Immature natural killer cell (primary cell): ENCODE results near the gene FAM107A. TPM values are rescaled to one million over a fixed set of nuclear protein-coding genes. Genes with fewer than 3 reads are reported as not detected.
A peak's percentile ranks its signal among the peaks of the same experiment; 100 is the strongest.

Experiments used
- DNase-seq, 3 donors: peaks; one replicate each; pipeline ENCODE4 v3.0.0; 2022; ENCODE audit warnings: mixed read lengths in 1 of 3
- H3K27ac Mint-ChIP-seq, 6 donors: one replicate each; pipeline ENCODE4 v1.8.0; 2020; ENCODE audit warnings: mixed read lengths in 6 of 6, mild to moderate bottlenecking in 5 of 6, inconsistent platforms in 4 of 6, moderate library complexity in 3 of 6
- H3K27me3 Mint-ChIP-seq, 3 donors: one replicate each; pipeline ENCODE4 v1.8.0; 2020 to 2021; ENCODE audit warnings: low read depth in 3 of 3, mild to moderate bottlenecking in 3 of 3, mixed read lengths in 3 of 3, moderate library complexity in 3 of 3, inconsistent platforms in 1 of 3
- H3K36me3 Mint-ChIP-seq, 3 donors: one replicate each; pipeline ENCODE4 v1.8.0; 2020; ENCODE audit warnings: mixed read lengths in 3 of 3, inconsistent platforms in 2 of 3, mild to moderate bottlenecking in 2 of 3
- H3K4me1 Mint-ChIP-seq, 2 donors: one replicate each; pipeline ENCODE4 v1.8.0; 2020; ENCODE audit warnings: inconsistent platforms in 2 of 2, mild to moderate bottlenecking in 2 of 2, mixed read lengths in 2 of 2, moderate library complexity in 1 of 2
- H3K4me3 Mint-ChIP-seq, 5 donors: one replicate each; pipeline ENCODE4 v1.8.0; 2020; ENCODE audit warnings: mild to moderate bottlenecking in 5 of 5, mixed read lengths in 5 of 5, inconsistent platforms in 3 of 5, moderate library complexity in 3 of 5
- H3K9me3 Mint-ChIP-seq, 6 donors: one replicate each; pipeline ENCODE4 v1.8.0; 2020; ENCODE audit warnings: mild to moderate bottlenecking in 6 of 6, mixed read lengths in 6 of 6, inconsistent platforms in 4 of 6, moderate library complexity in 3 of 6
- polyA plus RNA-seq, 3 donors: library from polyadenylated mRNA; unstranded; fragments of 300-500 nt; fragmentation: Illumina TruSeq; gene quantifications; one replicate each; pipeline ENCODE4 v1.2.3, GENCODE V29; 2021

FAM107A gene
- polyA plus RNA-seq, 3 donors from 2014 or later, result not detected

DNA sequence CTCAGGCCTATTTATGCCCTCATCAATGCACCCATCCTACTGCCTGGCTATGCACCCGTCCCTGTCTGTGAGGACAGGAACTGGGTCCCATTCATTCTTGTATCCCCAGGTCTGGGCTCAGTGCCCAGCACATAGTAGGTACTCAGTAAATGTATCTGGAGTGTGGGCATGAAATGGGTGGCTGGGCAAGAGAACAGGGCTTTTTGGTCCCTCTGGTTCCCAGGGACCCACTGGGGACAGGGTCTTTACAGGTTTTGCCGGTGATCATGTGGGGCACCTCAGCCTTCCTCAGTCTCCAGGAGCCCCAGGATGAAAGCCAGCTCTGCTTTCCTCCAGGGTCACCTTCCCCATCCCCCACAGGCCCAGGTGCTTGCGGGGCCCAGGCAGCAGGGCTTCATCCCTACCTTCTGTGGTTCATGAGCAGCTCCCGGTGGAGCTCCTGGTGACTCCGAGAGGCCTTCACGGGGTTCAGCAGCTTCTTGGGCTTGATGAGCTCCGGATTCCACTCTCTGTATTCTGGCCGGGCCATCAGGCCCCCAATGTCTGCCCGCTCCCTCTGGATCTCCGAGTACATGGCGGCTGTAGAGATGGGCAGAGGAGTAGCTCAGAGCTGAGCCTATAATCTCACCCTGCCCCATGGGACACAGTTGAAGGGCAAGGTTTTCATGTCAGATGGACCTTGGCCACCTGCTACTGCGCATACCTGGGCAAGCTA, 7.7 kb downstream of the FAM107A start:
- no peak for DNase-seq
- Mint-ChIP-seq H3K27me3 (peaks cover 0 to 5% (median 0%) of the 10 kb centered on the region in 3 donors), H3K36me3 (no peaks in the 10 kb centered on the region), H3K27ac (no peak overlapping the region), H3K4me1 (peaks cover 4 to 9% of the 10 kb centered on the region in 2 donors), H3K4me3 (no peak overlapping the region), H3K9me3 (no peaks in the 10 kb centered on the region)

DNA sequence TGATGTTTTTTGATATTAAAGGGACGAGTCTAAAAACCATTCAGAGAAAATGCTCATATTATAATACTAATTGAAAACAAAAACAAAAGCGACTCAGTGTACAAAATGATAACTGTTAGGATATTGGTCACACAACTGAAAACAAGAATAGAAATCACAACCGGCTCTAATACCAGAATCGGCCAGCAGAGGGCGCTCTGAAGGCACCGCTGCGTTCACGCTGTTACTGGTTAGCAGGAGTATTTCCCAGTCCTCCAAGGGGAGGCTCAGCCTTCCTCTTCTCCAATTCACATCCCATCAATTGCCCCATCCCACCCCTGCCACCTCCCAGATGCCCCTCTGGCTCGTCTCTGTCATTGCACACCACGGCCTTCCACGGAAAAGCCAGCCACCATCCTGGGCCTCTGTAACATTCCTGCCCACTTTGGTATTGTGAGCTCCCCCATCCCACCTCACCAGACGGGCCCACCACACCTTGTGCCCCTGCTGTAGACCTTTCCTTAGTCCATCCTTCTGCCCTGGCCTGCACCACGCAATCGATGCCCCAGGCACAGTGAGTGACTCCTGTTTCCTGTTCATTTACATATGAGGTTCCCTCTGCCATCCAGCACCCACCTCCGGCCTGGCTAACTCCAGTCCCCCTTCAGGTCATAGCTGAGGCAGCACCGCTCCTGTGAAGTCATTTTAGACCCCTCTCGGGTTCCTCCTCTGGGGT, 8.5 kb downstream of the FAM107A start:
- DNase-seq, result peak; percentile 22 to 45 (median 38)
- H3K9me3 Mint-ChIP-seq, result no peaks in the 10 kb centered on the region
- peak overlapping the region in 2 of 5 donors; percentile 14 to 47 for H3K4me3 Mint-ChIP-seq
- H3K36me3 Mint-ChIP-seq, result no peaks in the 10 kb centered on the region
- H3K27ac Mint-ChIP-seq, result no peak overlapping the region
- peaks cover 4 to 9% of the 10 kb centered on the region in 2 donors for H3K4me1 Mint-ChIP-seq
- H3K27me3 Mint-ChIP-seq, result peaks cover 0 to 5% (median 0%) of the 10 kb centered on the region in 3 donors

GRCh38 chr3:58567251-58567515, 10.0 kb downstream of the FAM107A start:
- H3K36me3 Mint-ChIP-seq, result no peaks in the 10 kb centered on the region
- H3K9me3 Mint-ChIP-seq, result no peaks in the 10 kb centered on the region
- H3K4me3 Mint-ChIP-seq, result no peak overlapping the region
- DNase-seq, result no peak
- H3K27me3 Mint-ChIP-seq, result peaks cover 0 to 4% (median 0%) of the 10 kb centered on the region in 3 donors
- no peak overlapping the region for H3K27ac Mint-ChIP-seq
- H3K4me1 Mint-ChIP-seq, result peaks cover 4 to 9% of the 10 kb centered on the region in 2 donors

- Mint-ChIP-seq H3K36me3 (no peaks in the 10 kb centered on the region), H3K27me3 (peaks cover 0 to 1% (median 0%) of the 10 kb centered on the region in 3 donors), H3K27ac (no peak overlapping the region), H3K4me1 (peaks cover 4 to 9% of the 10 kb centered on the region in 2 donors), H3K4me3 (no peak overlapping the region), H3K9me3 (no peaks in the 10 kb centered on the region)
- DNase-seq, result no peak
These were observed 10.6 kb downstream of the FAM107A start for GRCh38 chr3:58566398-58567250.

GRCh38 chr3:58565621-58566397, 11.4 kb downstream of the FAM107A start:
- DNase-seq, result no peak
- H3K27me3 Mint-ChIP-seq, result peaks cover 0 to 3% (median 0%) of the 10 kb centered on the region in 3 donors
- H3K4me3 Mint-ChIP-seq, result no peak overlapping the region
- no peaks in the 10 kb centered on the region for H3K9me3 Mint-ChIP-seq
- no peak overlapping the region for H3K27ac Mint-ChIP-seq
- H3K36me3 Mint-ChIP-seq, result no peaks in the 10 kb centered on the region
- H3K4me1 Mint-ChIP-seq, result peaks cover 4 to 9% of the 10 kb centered on the region in 2 donors

GRCh38 chr3:58564456-58565160, 12.6 kb downstream of the FAM107A start:
- no peak overlapping the region for H3K4me3 Mint-ChIP-seq
- peaks cover 4 to 9% of the 10 kb centered on the region in 2 donors for H3K4me1 Mint-ChIP-seq
- no peak for DNase-seq
- H3K27ac Mint-ChIP-seq, result no peak overlapping the region
- H3K9me3 Mint-ChIP-seq, result no peaks in the 10 kb centered on the region
- no peaks in the 10 kb centered on the region for H3K36me3 Mint-ChIP-seq
- H3K27me3 Mint-ChIP-seq, result peaks cover 0 to 3% (median 0%) of the 10 kb centered on the region in 3 donors

- Mint-ChIP-seq H3K36me3 (no peaks in the 10 kb centered on the region), H3K4me1 (peaks cover 4 to 7% of the 10 kb centered on the region in 2 donors), H3K27me3 (peaks cover 0 to 3% (median 0%) of the 10 kb centered on the region in 3 donors), H3K9me3 (no peaks in the 10 kb centered on the region), H3K4me3 (no peak overlapping the region), H3K27ac (no peak overlapping the region)
- DNase-seq, result no peak
These were observed 13.1 kb downstream of the FAM107A start for GRCh38 chr3:58564054-58564453.

GRCh38 chr3:58563386-58564035, 13.7 kb downstream of the FAM107A start:
- H3K36me3 Mint-ChIP-seq, result no peaks in the 10 kb centered on the region
- no peaks in the 10 kb centered on the region for H3K9me3 Mint-ChIP-seq
- no peak for DNase-seq
- H3K27me3 Mint-ChIP-seq, result peaks cover 0 to 3% (median 0%) of the 10 kb centered on the region in 3 donors
- H3K4me1 Mint-ChIP-seq, result peaks cover 0 to 2% of the 10 kb centered on the region in 2 donors
- H3K27ac Mint-ChIP-seq, result no peak overlapping the region
- H3K4me3 Mint-ChIP-seq, result peak overlapping the region in 1 of 5 donors; percentile 34

DNA sequence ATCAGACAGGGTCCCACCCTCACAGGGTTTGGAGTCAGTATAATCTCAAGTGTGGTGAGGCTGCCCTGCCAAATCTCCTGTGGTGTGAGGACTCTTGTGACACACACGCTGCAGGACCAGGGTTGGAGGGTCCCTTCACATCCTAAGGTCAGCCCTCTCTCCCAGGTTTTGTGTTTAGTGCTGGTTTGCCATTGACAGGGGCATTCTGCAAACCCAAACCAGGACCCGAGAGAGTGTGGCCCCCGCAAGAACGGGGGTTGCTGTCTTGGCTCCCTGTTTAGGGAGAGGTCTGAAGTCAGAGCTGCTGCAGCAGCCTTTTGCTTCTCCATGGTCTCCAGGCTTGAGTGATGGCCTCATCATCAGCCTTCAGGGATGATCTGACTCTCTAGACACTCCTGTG, 14.7 kb downstream of the FAM107A start:
- H3K9me3 Mint-ChIP-seq, result no peaks in the 10 kb centered on the region
- H3K36me3 Mint-ChIP-seq, result no peaks in the 10 kb centered on the region
- no peak overlapping the region for H3K27ac Mint-ChIP-seq
- H3K4me1 Mint-ChIP-seq, result no peaks in the 10 kb centered on the region
- no peak overlapping the region for H3K4me3 Mint-ChIP-seq
- H3K27me3 Mint-ChIP-seq, result peaks cover 0 to 3% (median under 1%) of the 10 kb centered on the region in 3 donors
- no peak for DNase-seq

DNA sequence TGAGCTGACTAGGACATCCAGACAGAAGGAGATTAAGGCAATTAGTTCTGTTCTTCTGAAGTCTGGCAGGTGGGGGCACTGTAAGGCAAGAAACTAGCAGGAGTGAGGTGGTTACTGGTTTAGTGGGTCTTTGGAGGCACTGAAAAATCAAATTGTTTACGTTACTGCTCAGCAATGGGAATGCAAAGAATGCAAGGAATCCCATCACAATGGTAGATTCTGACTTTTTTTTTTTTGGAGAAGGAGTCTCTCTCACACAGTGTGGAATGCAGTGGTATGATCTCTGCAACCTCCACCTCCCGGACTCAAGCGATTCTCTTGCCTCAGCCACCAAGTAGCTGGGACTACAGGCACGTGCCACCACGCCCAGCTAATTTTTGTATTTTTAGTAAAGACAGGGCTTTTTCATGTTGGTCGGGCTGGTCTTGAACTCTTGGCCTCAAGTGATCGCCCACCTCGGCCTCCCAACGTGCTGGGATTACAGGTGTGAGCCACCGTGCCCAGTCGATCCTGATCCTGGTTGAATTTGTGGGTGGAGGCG, 16.4 kb downstream of the FAM107A start:
- Mint-ChIP-seq H3K27me3 (peaks cover 0 to 6% (median 3%) of the 10 kb centered on the region in 3 donors), H3K4me3 (no peak overlapping the region), H3K36me3 (no peaks in the 10 kb centered on the region), H3K9me3 (no peaks in the 10 kb centered on the region), H3K27ac (no peak overlapping the region), H3K4me1 (no peaks in the 10 kb centered on the region)
- DNase-seq, result no peak

DNA sequence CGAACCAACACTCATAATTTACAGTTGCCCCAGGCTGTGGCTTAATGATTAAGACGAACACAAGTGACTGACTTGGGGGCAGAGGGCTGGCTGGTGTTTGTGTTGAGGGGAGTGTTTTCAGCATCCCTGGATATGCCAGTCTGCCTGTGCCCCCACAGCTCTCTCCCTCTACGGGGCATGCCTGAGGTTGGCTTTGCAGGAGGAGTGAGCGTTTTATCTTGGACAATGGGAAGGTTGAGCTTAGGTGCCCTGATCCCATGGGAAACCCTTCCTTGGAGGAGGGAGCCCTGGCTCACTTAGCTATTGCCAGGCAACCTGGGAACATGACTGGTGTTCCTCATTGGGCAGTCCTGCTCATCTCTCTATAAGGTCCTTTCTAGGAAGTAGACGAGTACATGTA, 17.6 kb downstream of the FAM107A start:
- H3K36me3 Mint-ChIP-seq, result no peaks in the 10 kb centered on the region
- no peak for DNase-seq
- peaks cover 0 to 5% (median 3%) of the 10 kb centered on the region in 3 donors for H3K27me3 Mint-ChIP-seq
- H3K4me1 Mint-ChIP-seq, result no peaks in the 10 kb centered on the region
- H3K9me3 Mint-ChIP-seq, result no peaks in the 10 kb centered on the region
- H3K27ac Mint-ChIP-seq, result no peak overlapping the region
- H3K4me3 Mint-ChIP-seq, result no peak overlapping the region

DNA sequence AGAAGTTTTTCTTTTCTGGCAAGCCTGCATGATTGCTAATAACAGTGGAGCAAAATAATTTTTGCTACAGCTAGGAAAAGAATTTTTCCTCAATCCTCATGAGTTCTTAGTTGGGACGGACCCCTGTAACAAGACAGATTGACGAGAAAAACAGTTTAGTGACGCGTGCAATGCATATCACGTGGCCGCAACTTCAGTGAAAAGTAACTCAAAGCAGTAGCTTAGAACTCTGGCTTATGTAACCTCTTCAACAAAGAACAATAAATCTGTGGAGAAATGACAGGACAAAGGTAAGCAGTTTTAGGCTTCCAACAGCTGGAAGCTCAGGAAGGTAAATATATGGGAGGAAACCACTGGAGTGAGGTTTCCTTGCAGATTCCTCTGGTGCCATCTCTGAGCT, 19.7 kb downstream of the FAM107A start:
- no peaks in the 10 kb centered on the region for H3K4me1 Mint-ChIP-seq
- no peak overlapping the region for H3K4me3 Mint-ChIP-seq
- H3K27me3 Mint-ChIP-seq, result peaks cover 0 to 5% (median 3%) of the 10 kb centered on the region in 3 donors
- H3K9me3 Mint-ChIP-seq, result no peaks in the 10 kb centered on the region
- no peak overlapping the region for H3K27ac Mint-ChIP-seq
- no peaks in the 10 kb centered on the region for H3K36me3 Mint-ChIP-seq
- no peak for DNase-seq
